AG04450 (cell line): ENCODE measurements around the gene SLC8A1. TPM values are rescaled to one million over a fixed set of nuclear protein-coding genes. Genes with fewer than 3 reads are reported as not detected.

ENCODE experiments used
- CTCF ChIA-PET: fragments of 300-600, 350-600 bp; formaldehyde crosslinking; extraction: SDS; loops from one replicate; lab custom pipeline; 2022; ENCODE audit warnings: antibody characterized with exemption, inconsistent platforms; lab: Charles Lee
- POLR2A ChIA-PET: fragments of 350-600 bp; formaldehyde crosslinking; extraction: SDS; loops from one replicate; lab custom pipeline; 2021; ENCODE audit warnings: antibody characterized with exemption, inconsistent platforms; lab: Yijun Ruan, JAX
- DNase-seq: peaks from one replicate; pipeline ENCODE4 v3.0.0-alpha.2; 2011; ENCODE audit warnings: low read depth, low spot score
- H3K27ac ChIP-seq: one replicate; pipeline ENCODE4 v1.5.1; 2012; ENCODE audit warnings: low read depth, low read length, control low read depth
- H3K27me3 ChIP-seq: one replicate; pipeline ENCODE4 v1.6.0; 2012; ENCODE audit warnings: low read length; ENCODE audit not compliant: control insufficient read depth, insufficient read depth
- H3K4me3 ChIP-seq: 2 replicates; pipeline ENCODE4 v1.5.1; 2011; ENCODE audit warnings: mild to moderate bottlenecking, low read depth, low read length, control low read depth
- H3K9me3 ChIP-seq: 2 replicates; pipeline ENCODE4 v1.5.1; 2012; ENCODE audit warnings: low read length; ENCODE audit not compliant: control insufficient read depth, insufficient read depth
- CTCF ChIP-seq: IDR thresholded peaks from 2 replicates; pipeline ENCODE4 v1.5.1; 2011; ENCODE audit warnings: low read depth, low read length, control low read depth, inconsistent platforms
- polyA plus RNA-seq: library from polyadenylated mRNA; depleted of rRNA; stranded (reverse); fragments of >200 nt; gene quantifications from 2 replicates; pipeline ENCODE4 v1.2.3, GENCODE V29; 2011

The SLC8A1 gene
- polyA plus RNA-seq, 1 experiment = 19.3 TPM

GRCh38 chr2:40101131-40101575 lies 350.7 kb downstream of the SLC8A1 start:
- Histone ChIP-seq H3K27ac (peak overlapping the region; percentile 81), H3K9me3 (no peaks in the 10 kb centered on the region), H3K4me3 (no peak overlapping the region), H3K27me3 (no peaks in the 10 kb centered on the region)
- no peak for TF ChIP-seq CTCF
- DNase-seq = peak; percentile 74
- POLR2A ChIA-PET = interaction anchor here (0.6 to 2.2 kb wide), 4 partner anchors 26 to 348 kb away, joined by 4 to 7 read pairs (median 5); no protein-coding TSS in a partner anchor
- CTCF ChIA-PET = interaction anchor here (0.7 to 1.9 kb wide), 3 partner anchors 26 to 659 kb away, joined by 3 to 17 read pairs (median 4); no protein-coding TSS in a partner anchor

GRCh38 chr2:40100676-40101075 lies 351.2 kb downstream of the SLC8A1 start:
- no peak for TF ChIP-seq CTCF
- CTCF ChIA-PET = interaction anchor here (0.7 to 1.9 kb wide), 4 partner anchors 27 to 660 kb away, joined by 3 to 17 read pairs (median 4); no protein-coding TSS in a partner anchor
- Histone ChIP-seq H3K27me3 (no peaks in the 10 kb centered on the region), H3K9me3 (no peaks in the 10 kb centered on the region), H3K27ac (peak overlapping the region; percentile 77), H3K4me3 (no peak overlapping the region)
- POLR2A ChIA-PET = interaction anchor here (0.6 to 2.2 kb wide), 4 partner anchors 27 to 349 kb away, joined by 4 to 7 read pairs (median 5); no protein-coding TSS in a partner anchor
- no peak for DNase-seq

- POLR2A ChIA-PET = no interaction called here
- no peak for DNase-seq
- Histone ChIP-seq H3K27me3 (no peaks in the 10 kb centered on the region), H3K27ac (peak overlapping the region; percentile 77), H3K9me3 (no peaks in the 10 kb centered on the region), H3K4me3 (no peak overlapping the region)
- no peak for TF ChIP-seq CTCF
- CTCF ChIA-PET = no interaction called here
Observed at GRCh38 chr2:40098786-40099470, 353.0 kb downstream of the SLC8A1 start.

GRCh38 chr2:40097691-40098385 lies 354.1 kb downstream of the SLC8A1 start:
- Histone ChIP-seq H3K27me3 (no peaks in the 10 kb centered on the region), H3K4me3 (no peak overlapping the region), H3K9me3 (no peaks in the 10 kb centered on the region), H3K27ac (no peak overlapping the region)
- peak; percentile 66 for DNase-seq
- ChIA-PET POLR2A (no interaction called here), CTCF (interaction anchor here (1.1 kb wide), 1 partner anchor 184 kb away, joined by 5 read pairs; no protein-coding TSS in a partner anchor)
- TF ChIP-seq CTCF = no peak
